GM18502 (cell line): ENCODE data around the gene LRCH1.
A peak's percentile ranks its signal among the peaks of the same experiment; 100 is the strongest.

Source experiments
- ATAC-seq: cut with Tn5 transposase; IDR thresholded peaks from one replicate; pipeline ENCODE4 v1.9.1; 2021; ENCODE audit warnings: mild to moderate bottlenecking; ENCODE audit not compliant: unreplicated experiment, poor library complexity

The LRCH1 gene

DNA sequence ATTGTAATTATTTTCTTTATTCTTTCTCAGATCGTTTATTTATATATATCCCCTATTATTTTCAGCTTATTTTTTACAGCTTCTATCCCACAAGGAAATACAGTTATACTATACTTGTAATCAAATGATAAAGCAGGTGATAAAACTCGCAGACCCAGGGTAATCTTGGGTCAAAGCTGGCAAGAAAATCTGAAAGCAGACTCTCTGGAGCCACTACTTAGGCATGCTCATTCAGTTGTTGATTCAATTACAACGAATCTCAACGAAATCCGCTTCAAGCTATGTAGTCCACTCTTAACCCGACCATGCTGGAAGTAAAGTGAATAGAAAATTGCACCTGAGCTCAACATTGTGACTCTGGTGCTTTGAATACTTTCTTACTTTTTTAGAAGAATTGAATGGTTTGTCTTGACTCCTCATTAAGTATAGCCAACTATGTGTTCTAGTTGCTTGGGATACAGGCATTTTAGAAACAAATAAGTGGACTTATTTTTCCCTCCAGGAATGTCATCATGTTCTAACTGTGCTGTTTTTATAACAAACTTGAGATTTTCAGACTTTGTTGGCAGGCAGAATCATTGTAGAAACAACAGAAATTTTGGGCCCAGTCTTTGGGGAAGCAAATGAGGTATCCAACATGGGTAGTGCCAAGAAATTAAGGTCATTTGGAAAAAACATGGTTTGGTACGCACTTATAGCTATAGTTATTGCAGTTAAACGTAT lies 222.6 kb downstream of the LRCH1 start:
- ATAC-seq = no peak

DNA sequence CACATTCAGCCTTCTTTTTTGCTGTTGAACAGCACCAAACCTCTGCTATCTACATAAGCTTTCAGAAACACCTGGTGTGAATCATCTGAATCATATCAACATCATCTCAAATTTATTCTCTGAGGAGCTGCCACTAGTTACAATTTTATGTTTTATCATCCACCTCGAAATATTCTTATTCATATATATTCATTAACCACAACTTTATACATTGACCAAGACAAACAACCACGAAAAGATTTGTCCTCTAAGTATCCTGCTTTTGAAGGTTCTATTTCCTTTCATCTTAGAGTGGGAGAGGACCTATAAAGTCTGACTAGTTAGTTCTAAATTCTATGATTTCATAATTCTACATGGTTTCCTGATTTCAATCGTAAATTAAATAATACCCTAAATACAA lies 225.1 kb downstream of the LRCH1 start:
- ATAC-seq = no peak

DNA sequence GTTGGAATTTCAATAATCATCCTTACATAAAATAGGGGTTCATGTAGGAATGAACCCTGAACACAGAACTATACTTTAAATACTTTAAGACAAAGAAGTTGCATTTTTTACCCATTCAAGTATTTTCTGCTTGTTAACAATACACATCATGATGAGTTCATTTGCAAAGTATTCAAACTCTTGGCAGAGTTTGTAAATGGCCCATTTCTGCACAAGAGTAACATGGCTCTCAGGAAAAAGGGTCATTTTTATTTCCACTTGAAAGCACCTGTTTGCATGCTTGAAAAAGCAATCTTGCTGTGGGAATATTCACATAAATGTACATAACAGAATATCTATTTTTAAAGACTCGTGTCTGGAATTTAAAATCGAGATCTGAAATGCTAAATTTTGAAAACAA lies 225.9 kb downstream of the LRCH1 start:
- no peak for ATAC-seq

DNA sequence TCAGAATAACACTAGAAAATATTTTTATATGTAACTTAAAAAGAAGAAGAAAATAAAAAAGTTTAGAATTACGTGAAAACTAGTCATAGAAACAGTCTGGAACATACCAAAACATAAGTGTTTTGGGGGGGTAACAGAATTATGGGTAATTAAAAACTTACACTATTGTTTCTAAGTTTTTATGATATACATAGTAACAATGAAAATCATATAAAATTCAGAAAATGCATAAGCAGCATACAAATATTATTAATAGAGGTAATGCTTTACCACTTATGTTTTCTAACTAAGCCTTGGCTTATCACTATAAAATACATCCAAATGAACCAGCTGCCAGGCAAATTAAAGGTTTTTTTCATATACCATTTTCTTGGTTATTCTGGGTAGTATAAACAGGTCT lies 229.1 kb downstream of the LRCH1 start:
- no peak for ATAC-seq

DNA sequence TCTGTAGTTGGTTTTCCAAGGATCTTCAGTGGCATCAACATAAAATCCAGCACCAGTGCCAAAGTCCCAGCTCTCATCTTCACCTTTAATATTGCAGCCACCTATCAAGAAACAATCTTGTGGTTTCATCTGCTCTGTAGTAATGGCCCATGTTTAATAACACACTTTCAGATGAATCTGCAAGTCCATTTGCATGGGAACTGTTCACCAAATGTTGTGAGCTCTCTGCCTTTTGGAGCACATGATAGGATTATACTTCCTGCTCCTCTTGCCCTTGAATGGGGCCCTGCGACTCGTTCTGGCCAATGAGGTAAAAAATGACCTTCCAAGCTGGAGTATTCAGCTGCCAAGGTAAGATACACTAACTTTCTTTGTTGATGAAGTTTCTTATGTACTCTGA lies 229.7 kb downstream of the LRCH1 start:
- no peak for ATAC-seq

DNA sequence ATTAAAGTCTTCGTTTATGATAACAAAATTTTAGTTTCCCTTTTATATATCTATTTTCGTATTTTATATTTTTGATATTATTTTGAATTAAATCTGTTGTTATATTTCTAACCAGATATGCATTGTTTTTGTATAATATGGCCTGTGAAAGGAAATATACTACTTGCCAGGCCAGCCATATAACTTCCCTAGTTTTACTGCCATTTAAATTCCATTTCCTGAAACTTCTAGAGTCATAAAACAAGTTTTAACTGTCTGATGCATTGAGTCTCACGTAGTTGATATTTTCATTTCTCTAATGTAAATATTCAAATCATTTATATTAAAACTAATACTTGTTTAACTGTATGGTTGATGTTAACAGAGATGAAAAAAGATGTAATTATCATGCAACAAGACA lies 230.5 kb downstream of the LRCH1 start:
- ATAC-seq = no peak

DNA sequence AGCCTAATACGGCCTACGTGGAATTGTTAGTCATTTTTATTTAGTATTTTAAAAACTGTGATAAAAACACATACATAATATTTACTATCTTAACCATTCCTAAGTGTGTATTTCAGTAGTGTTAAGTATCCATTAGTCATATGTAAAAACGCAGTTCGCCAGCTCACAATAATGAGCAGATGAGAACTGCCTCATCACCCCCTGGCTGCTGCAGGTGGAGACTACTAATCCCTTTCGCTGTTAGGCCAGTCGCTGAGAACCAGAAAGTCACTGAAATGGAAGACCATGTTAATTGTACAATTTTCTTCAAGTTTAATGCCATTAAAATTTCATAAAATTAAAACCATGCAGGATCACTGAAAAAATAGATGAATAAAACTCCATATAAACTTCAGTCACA lies 242.4 kb downstream of the LRCH1 start:
- no peak for ATAC-seq

DNA sequence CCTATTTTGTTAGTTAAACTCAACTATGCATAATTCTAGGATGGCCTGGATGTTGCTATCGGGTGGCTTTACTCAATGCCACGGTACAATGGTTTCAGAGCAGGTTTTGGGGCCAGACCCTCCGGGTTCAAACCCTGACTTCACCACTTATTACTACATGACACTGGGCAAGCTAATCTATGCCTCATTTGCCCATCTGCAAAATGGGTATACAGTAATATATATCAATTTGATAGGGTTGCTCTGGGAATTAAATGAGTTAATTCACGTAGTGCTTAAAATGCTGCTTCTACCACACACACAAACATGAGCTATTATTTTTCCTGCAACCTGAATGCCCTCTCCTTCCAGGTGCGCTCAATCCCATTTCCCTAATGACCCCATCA lies 243.2 kb downstream of the LRCH1 start:
- no peak for ATAC-seq

DNA sequence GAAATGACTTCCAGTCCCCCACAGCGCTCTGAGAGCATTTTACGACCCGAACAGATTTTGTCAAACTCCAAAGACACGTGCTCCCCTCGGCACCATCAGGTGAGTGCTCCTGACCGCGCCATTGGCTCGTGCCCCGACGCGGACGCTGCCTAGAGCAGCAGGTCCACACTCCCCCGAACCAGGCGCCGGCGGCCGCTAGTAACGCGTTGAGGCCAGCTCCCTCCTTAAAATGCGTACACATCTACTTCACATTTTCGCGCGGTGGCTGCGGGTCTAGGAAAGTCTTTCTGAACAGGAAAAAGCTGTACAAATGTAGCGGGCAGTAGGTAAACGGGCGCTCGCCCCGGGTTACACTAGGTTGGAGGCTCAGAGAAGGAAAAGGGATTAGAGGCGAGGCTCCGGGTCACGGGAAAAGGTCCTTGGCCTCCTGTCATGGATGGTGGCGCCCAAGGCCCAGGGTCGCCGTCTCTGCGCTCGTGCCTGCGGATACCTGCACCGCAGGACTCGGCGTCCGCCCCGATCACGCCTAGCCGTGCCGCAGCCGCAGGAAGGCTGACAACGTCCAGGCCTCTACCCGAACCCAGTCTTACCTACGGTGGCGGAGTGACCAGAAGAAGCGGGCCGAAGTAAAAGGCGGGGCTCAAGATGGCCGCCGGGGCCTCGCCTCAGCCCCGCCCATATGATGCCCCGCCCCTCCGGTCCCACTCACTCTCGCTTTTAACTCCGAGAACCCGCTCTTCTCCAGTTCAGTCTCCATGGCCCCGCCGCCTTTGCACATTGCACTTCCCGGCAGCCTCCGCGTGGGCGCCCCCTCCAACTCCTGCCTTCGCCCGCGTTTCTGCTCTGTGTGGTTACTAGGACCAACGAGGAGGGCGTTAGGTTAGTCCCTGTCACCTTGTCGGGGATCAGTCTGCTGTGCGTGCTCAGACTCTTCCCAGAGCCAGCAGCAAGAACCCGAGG lies 243.8 kb downstream of the LRCH1 start, which contains the start of gene ESD:
TSS of gene ESD (minus strand) at position 647 of the 960 bp plus-strand sequence. CDS start 5,748 bp downstream, outside the sequence.
- peak; percentile 93 for ATAC-seq

DNA sequence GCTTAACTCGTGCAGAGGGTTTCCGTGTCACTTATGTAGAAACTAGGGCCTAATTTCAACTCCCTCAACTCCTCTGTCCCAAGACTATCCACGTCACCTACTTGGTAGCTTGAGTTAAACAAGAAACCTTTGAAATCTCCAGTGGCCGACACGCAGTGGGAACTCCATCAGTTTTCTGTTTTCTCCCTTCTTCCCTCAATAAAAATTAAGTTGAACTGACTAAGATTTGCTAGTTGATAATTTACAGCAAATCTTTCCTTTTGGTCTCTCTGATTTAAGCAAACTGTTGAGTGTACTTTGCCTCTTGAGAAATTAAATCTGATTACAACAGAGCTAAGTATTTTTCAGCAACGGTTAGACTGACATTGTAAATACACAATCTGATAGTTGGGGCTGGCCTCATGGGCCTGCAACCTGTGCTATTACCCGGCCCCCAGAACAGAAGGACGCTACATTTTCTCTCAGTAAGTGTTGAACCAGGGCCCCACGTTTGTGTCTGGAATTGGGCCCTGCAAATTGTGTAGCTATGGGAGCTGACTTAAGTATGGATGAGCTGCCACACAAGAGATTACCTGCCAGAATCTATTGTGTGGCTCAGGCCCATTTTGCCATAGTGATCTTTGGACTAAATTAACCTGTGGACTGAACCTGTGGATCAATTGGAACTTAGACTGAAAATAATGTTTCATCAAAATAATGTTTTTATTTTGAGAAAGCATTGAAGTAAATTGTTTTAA lies 244.7 kb downstream of the LRCH1 start:
- ATAC-seq = no peak

DNA sequence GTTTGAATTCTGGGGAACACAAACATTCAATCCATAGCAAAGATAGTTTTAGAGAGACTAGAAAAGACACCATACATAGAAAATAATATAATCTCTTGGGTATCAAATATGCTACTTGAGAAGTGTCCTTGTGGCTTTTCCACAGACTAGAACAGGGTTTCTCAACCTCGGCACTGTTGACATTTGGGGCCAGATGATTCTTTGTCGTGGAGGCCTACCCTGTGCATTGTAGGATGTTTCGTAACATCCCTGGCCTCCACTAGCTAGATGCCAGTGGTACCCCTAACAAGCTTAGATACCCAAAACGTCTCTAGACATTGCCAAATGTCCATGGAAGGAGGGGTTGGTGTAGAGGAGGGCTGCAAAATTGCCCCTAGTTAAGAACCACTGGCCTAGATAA lies 246.2 kb downstream of the LRCH1 start:
- ATAC-seq = no peak

DNA sequence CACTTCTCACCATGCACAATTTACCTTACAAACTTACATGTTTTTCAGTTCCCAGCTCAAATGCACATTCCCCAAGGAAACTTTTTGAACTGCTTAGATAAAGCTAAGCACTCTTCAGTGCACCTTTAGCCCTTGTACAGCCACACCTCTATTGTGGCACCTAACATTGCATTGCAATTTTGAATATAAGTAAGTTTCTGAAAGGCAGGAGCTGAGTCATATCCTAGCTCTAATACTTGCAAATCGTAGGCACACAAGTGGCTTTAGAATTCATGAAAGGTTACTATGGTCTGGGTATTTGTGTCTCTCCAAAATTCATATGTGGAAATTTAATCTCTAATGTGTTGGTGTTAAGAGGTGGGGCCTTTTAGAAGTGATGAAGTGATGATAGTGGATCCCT lies 248.9 kb downstream of the LRCH1 start:
- ATAC-seq = no peak
